ENCODE results near the gene MAPKAP1. TPM values are rescaled to one million over a fixed set of nuclear protein-coding genes. Genes with fewer than 3 reads are reported as not detected.

Gene MAPKAP1
- polyA plus RNA-seq, 3 donors = 39.9 to 57.5 (median 44.1) TPM

- H3K4me3 ChIP-seq (replicated peaks in 1 of 3; ENCODE audit: low read depth in 2 of 3, low read length in 3 of 3) = no peak overlapping the region
- peaks cover 5% of the 10 kb centered on the region for H4K20me1 ChIP-seq (ENCODE audit: insufficient read depth, low read length)
- Mint-ChIP-seq H3K4me3 (no peak overlapping the region), H3K4me1 (no peaks in the 10 kb centered on the region), H3K36me3 (peaks cover 34 to 40% of the 10 kb centered on the region in 2 donors), H3K27ac (no peak overlapping the region), H3K27me3 (ENCODE audit: low read depth in 3 of 3) (peaks cover 0 to 2% (median 0%) of the 10 kb centered on the region in 3 donors), H3K9me3 (peaks cover 0 to 2% (median 0%) of the 10 kb centered on the region in 7 donors)
- no peak overlapping the region for H3K27ac ChIP-seq (ENCODE audit: low read depth in 1 of 2, low read length in 2 of 2)
- intact Hi-C loops (cut with micrococcal nuclease) = loop anchor here in 1 of 2 donors (10.0 kb wide), 2 partner anchors 193 to 683 kb away; partner anchors contain the start of gene PBX3
- no peak for DNase-seq
- no CpG with 5 or more reads among the region's 1 CpG for WGBS (ENCODE audit: insufficient coverage)
- no peaks in the 10 kb centered on the region for H3K27me3 ChIP-seq (ENCODE audit: control insufficient read depth in 2 of 2, insufficient read depth in 2 of 2, low read length in 2 of 2)
- H3K9me3 ChIP-seq (replicated peaks in 1 of 2; ENCODE audit: control insufficient read depth in 1 of 2, insufficient read depth in 1 of 2, low read length in 2 of 2) = no peaks in the 10 kb centered on the region
- no peak overlapping the region for H3K9ac ChIP-seq (ENCODE audit: insufficient read depth, low read length, poor library complexity, severe bottlenecking)
- H3K36me3 ChIP-seq (replicated peaks in 1 of 2; ENCODE audit: control insufficient read depth in 1 of 2, insufficient read depth in 2 of 2, low read length in 2 of 2) = peaks cover 9 to 58% of the 10 kb centered on the region in 2 donors
- no peak overlapping the region for H3K4me2 ChIP-seq (replicated peaks; ENCODE audit: extremely low read depth, low read length, poor library complexity, severe bottlenecking)
- no peaks in the 10 kb centered on the region for H3K4me1 ChIP-seq (ENCODE audit: control insufficient read depth in 1 of 2, insufficient read depth in 2 of 2, low read length in 2 of 2)
- TF ChIP-seq, protein P1, sequence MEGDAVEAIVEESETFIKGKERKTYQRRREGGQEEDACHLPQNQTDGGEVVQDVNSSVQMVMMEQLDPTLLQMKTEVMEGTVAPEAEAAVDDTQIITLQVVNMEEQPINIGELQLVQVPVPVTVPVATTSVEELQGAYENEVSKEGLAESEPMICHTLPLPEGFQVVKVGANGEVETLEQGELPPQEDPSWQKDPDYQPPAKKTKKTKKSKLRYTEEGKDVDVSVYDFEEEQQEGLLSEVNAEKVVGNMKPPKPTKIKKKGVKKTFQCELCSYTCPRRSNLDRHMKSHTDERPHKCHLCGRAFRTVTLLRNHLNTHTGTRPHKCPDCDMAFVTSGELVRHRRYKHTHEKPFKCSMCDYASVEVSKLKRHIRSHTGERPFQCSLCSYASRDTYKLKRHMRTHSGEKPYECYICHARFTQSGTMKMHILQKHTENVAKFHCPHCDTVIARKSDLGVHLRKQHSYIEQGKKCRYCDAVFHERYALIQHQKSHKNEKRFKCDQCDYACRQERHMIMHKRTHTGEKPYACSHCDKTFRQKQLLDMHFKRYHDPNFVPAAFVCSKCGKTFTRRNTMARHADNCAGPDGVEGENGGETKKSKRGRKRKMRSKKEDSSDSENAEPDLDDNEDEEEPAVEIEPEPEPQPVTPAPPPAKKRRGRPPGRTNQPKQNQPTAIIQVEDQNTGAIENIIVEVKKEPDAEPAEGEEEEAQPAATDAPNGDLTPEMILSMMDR (IDR thresholded peaks at IDR 0.05) = no peak
- no peaks in the 10 kb centered on the region for H3K79me2 ChIP-seq (ENCODE audit: insufficient read depth, low read length)
- H2AFZ ChIP-seq (ENCODE audit: insufficient read depth, low read depth, low read length, poor library complexity, severe bottlenecking) = no peak overlapping the region
Observed at GRCh38 chr9:125551781-125552180, 155.2 kb downstream of the MAPKAP1 start.

DNA sequence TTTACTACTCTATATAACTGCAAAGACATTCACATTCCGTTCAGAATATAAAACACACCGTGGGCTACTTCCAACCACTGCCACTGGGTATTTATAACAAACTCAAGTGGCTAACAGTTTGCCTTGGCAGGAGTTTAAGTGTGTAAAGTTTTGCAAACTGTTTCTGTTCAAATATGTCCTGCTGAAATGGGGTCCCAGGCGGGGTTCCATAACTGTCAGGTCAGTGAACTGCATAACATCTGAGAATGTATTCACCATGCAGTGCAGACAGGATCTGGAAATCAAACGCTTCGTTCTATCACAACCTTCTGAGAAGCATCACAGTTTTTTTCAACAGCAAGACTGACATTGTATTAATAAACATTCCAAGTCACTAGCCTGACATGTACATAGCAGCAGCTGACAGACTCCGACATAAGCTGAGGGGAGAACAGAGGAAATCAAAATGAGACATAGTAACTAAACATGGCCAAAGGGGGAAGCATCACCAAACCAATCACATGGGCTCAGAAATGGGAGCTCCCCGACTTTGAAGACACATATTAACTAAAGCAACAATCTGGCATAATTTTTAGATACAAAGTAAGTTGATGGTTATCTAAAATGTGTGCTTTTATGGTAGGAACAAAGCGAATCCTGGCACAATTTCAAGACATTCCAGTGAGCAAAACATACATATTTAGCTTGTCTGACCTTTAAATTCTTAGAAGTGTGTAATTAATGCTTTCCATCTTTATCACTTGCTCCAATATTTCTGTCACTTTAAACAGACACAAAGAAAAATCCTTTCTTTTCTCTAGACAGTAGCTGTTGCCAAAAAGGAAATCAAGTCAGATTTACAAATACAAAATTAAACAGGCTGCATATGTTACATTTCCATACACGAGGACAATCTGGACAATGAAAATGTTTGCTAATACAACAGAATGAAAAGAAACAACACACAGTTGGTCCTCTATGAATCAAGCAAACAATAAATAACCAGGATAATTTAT lies 156.8 kb downstream of the MAPKAP1 start:
- Histone ChIP-seq H3K4me3 (replicated peaks in 1 of 3; ENCODE audit: low read depth in 2 of 3, low read length in 3 of 3) (no peak overlapping the region), H3K9me3 (replicated peaks in 1 of 2; ENCODE audit: control insufficient read depth in 1 of 2, insufficient read depth in 1 of 2, low read length in 2 of 2) (no peaks in the 10 kb centered on the region), H3K27ac (ENCODE audit: low read depth in 1 of 2, low read length in 2 of 2) (no peak overlapping the region), H2AFZ (ENCODE audit: insufficient read depth, low read depth, low read length, poor library complexity, severe bottlenecking) (no peak overlapping the region), H3K9ac (ENCODE audit: insufficient read depth, low read length, poor library complexity, severe bottlenecking) (no peak overlapping the region), H3K4me1 (ENCODE audit: control insufficient read depth in 1 of 2, insufficient read depth in 2 of 2, low read length in 2 of 2) (no peaks in the 10 kb centered on the region), H3K36me3 (replicated peaks in 1 of 2; ENCODE audit: control insufficient read depth in 1 of 2, insufficient read depth in 2 of 2, low read length in 2 of 2) (peaks cover 16 to 58% of the 10 kb centered on the region in 2 donors), H3K4me2 (replicated peaks; ENCODE audit: extremely low read depth, low read length, poor library complexity, severe bottlenecking) (no peak overlapping the region), H3K27me3 (ENCODE audit: control insufficient read depth in 2 of 2, insufficient read depth in 2 of 2, low read length in 2 of 2) (no peaks in the 10 kb centered on the region), H3K79me2 (ENCODE audit: insufficient read depth, low read length) (no peaks in the 10 kb centered on the region), H4K20me1 (ENCODE audit: insufficient read depth, low read length) (peaks cover 5% of the 10 kb centered on the region)
- peaks cover 26 to 36% of the 10 kb centered on the region in 2 donors for H3K36me3 Mint-ChIP-seq
- TF ChIP-seq, protein P1 (IDR thresholded peaks at IDR 0.05) = no peak
- no peaks in the 10 kb centered on the region for H3K4me1 Mint-ChIP-seq
- no peak overlapping the region for H3K4me3 Mint-ChIP-seq
- 100% methylated on average over 3 of the region's 9 CpGs for WGBS (ENCODE audit: insufficient coverage)
- intact Hi-C loops (cut with micrococcal nuclease) = loop anchor here in 1 of 2 donors (10.0 kb wide), 2 partner anchors 195 to 685 kb away; partner anchors contain the start of gene PBX3
- H3K27me3 Mint-ChIP-seq (ENCODE audit: low read depth in 3 of 3) = peaks cover 0 to 2% (median 2%) of the 10 kb centered on the region in 3 donors
- peaks cover 0 to 2% (median 0%) of the 10 kb centered on the region in 7 donors for H3K9me3 Mint-ChIP-seq
- H3K27ac Mint-ChIP-seq = no peak overlapping the region
- DNase-seq = no peak
